Thoracic aorta (tissue), 2 donors: ENCODE measurements around the gene ITGBL1. TPM values are rescaled to one million over a fixed set of nuclear protein-coding genes. Genes with fewer than 3 reads are reported as not detected.

Source experiments
- ATAC-seq: fragments of 150-250 bp; one replicate; pipeline ENCODE4 v1.8.0; 2017; ENCODE audit warnings: low read depth; ENCODE audit not compliant: insufficient number of reproducible peaks, low FRiP score
- DNase-seq: peaks from one replicate; pipeline ENCODE4 v3.0.0-alpha.2; 2020; ENCODE audit warnings: low spot score
- H3K27ac ChIP-seq, 2 donors: fragments of 200-600 bp; sonication (generic); 1 replicate in 1 of 2; 2 replicates in 1 of 2; pipeline ENCODE4 v1.5.1; 2016; ENCODE audit warnings: mild to moderate bottlenecking in 2 of 2, moderate library complexity in 2 of 2
- H3K27me3 ChIP-seq: fragments of 200-600 bp; sonication (generic); replicated peaks from 2 replicates; pipeline ENCODE4 v1.6.0; 2016; ENCODE audit warnings: mild to moderate bottlenecking; ENCODE audit not compliant: insufficient read depth
- H3K36me3 ChIP-seq: fragments of 200-600 bp; sonication (generic); one replicate; pipeline ENCODE4 v1.5.1; 2016
- H3K4me1 ChIP-seq, 2 donors: fragments of 200-600 bp; sonication (generic); 1 replicate in 1 of 2; 2 replicates in 1 of 2; pipeline versions ENCODE4 v1.5.1 to v1.6.0; 2016; ENCODE audit warnings: low read depth in 2 of 2, mild to moderate bottlenecking in 1 of 2; ENCODE audit not compliant: control insufficient read depth in 1 of 2
- H3K4me3 ChIP-seq: fragments of 200-600 bp; sonication (generic); 2 replicates; pipeline ENCODE4 v1.5.1; 2016; ENCODE audit warnings: mild to moderate bottlenecking
- H3K9me3 ChIP-seq: fragments of 200-600 bp; sonication (generic); 2 replicates; pipeline ENCODE4 v1.5.1; 2016
- total RNA-seq, 2 donors: library from RNA; depleted of rRNA; stranded (reverse); fragments of >200 nt; gene quantifications; one replicate each; pipeline versions ENCODE4 v1.1.0 to v1.2.3, GENCODE V29; 2016
- TF ChIP-seq, protein P1 (sequence below): fragments of 200-600 bp; sonication (generic); IDR thresholded peaks from one replicate; pipeline ENCODE4 v1.5.1; 2019; ENCODE audit warnings: antibody characterized with exemption

ITGBL1 gene
- total RNA-seq, 2 donors from 2014 or later: 179 to 224 TPM

DNA sequence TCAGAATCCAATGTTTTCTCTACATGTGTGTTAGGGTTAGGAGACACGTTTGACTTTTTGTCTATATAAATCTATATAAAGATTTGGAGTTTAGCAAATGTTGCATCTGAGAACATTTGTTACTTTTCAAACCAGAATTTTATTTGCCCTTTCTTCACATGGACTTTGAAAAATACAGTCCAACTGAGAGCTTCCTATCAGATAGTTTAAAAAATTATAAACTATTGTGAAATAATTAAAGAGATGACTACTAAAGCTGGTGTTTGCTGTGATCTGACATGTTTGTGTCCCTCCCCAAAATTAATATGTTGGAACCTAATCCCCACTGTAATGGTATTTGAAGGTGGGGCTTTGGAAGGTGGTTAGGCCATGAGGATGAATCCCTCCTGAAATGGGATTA lies 297.1 kb downstream of the ITGBL1 start:
- TF ChIP-seq, protein P1, sequence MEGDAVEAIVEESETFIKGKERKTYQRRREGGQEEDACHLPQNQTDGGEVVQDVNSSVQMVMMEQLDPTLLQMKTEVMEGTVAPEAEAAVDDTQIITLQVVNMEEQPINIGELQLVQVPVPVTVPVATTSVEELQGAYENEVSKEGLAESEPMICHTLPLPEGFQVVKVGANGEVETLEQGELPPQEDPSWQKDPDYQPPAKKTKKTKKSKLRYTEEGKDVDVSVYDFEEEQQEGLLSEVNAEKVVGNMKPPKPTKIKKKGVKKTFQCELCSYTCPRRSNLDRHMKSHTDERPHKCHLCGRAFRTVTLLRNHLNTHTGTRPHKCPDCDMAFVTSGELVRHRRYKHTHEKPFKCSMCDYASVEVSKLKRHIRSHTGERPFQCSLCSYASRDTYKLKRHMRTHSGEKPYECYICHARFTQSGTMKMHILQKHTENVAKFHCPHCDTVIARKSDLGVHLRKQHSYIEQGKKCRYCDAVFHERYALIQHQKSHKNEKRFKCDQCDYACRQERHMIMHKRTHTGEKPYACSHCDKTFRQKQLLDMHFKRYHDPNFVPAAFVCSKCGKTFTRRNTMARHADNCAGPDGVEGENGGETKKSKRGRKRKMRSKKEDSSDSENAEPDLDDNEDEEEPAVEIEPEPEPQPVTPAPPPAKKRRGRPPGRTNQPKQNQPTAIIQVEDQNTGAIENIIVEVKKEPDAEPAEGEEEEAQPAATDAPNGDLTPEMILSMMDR: no peak
- no peak for DNase-seq
- H3K4me1 ChIP-seq: no peaks in the 10 kb centered on the region
- no peaks in the 10 kb centered on the region for H3K36me3 ChIP-seq
- no peak overlapping the region for H3K27ac ChIP-seq
- no peak for ATAC-seq
- no peaks in the 10 kb centered on the region for H3K27me3 ChIP-seq
- no peak overlapping the region for H3K4me3 ChIP-seq
- no peaks in the 10 kb centered on the region for H3K9me3 ChIP-seq

DNA sequence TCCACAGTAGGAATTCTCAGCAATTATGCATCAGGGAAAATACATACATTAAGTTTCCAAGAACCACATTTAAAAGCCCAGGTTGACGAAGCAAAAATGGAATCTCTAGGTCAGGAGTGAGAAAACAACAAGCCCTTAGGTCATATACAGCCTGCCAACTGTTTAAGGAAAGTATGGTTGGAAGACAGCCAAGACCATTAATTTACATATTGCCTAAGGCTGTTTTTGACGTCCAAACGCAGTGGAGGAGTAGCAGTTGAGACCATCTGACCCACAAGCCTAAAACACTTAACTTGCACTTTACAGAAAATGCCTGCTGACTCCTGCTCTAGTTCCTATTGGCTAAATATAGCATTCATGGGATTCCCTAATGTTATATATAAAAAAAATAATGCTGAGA lies 299.0 kb downstream of the ITGBL1 start:
- Histone ChIP-seq H3K36me3 (no peaks in the 10 kb centered on the region), H3K4me1 (no peaks in the 10 kb centered on the region), H3K9me3 (no peaks in the 10 kb centered on the region), H3K4me3 (no peak overlapping the region), H3K27me3 (no peaks in the 10 kb centered on the region), H3K27ac (no peak overlapping the region)
- TF ChIP-seq, protein P1: no peak
- no peak for DNase-seq
- ATAC-seq: no peak

DNA sequence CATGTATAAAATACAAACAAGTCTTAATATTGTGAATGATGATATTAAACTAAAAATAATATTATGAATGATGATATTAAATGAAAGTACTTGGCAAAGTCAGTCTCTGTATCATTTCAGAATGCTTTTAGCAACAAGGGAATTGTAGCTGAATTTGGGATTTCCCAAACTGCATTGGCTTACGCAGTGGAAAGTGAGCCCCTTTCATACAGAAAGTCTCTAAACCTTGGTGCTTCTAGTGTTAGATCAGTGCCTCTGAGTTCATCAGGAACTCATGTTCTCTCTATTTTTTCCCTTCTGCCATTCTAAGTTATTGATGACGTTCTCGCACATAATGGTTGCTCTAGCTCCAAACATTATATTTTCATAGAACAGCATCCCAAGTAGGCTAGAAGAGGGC lies 300.0 kb downstream of the ITGBL1 start:
- Histone ChIP-seq H3K27ac (no peak overlapping the region), H3K36me3 (no peaks in the 10 kb centered on the region), H3K9me3 (no peaks in the 10 kb centered on the region), H3K27me3 (no peaks in the 10 kb centered on the region), H3K4me1 (no peaks in the 10 kb centered on the region), H3K4me3 (no peak overlapping the region)
- DNase-seq (no peak), ATAC-seq (no peak)
- TF ChIP-seq, protein P1: no peak

DNA sequence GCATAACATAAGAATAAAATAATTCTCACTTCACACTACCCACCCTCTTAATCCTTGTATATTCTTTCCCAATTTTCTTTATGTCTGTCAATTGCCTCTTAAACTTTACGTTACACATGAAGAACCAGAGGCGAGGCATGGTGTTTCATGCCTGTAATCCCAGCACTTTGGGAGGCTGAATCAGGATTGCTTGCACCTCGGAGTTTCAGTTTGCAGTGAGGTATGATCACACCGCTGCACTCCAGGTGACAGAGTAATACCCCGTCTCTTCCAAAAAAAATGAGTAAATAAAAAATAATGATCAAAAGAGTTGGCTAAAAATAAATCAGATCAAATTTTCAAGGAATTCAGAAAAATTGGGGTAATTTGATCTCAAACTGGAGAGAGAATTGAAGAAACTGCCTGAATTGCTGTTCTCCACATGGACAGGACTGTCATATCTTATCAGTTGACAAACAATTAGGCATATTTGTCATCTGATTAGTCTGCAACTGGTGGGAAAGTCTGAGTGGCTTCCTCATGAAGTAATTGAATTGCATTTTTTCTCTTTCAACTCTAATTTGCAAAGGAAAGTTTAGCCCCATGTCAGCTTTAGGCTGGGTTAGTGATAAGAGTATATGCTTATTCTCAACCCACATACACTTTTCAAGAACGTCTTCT lies 302.9 kb downstream of the ITGBL1 start:
- no peak for DNase-seq
- TF ChIP-seq, protein P1: no peak
- H3K36me3 ChIP-seq: no peaks in the 10 kb centered on the region
- no peak overlapping the region for H3K4me3 ChIP-seq
- ATAC-seq: no peak
- no peaks in the 10 kb centered on the region for H3K4me1 ChIP-seq
- no peak overlapping the region for H3K27ac ChIP-seq
- no peaks in the 10 kb centered on the region for H3K27me3 ChIP-seq
- H3K9me3 ChIP-seq: no peaks in the 10 kb centered on the region

DNA sequence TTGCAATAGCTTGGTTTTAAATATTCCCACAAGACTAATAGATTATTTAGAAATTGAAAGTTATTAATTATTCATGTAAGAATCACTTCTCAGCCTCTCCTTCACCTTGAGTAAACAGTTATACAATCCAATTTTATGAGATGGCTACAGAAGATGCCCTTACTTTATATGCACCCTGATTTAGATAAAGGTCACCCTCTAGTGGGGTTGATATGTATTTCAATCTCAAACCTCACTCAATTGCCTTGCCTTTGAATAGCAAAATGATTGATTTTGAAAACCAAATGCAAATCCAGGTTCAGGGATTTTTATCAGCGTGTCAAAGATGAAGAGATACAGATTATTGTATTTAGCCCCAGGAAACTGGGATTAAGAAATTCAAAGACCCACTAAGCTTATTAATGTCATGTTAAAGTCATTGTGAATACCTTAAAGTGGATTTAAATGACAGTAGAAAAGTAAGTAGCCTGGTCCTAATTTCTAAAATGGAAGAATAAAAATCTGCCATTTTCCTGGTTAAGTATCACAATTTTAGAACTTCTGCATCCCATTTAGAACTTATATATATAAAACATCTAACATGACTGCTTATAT lies 305.1 kb downstream of the ITGBL1 start:
- no peak for DNase-seq
- Histone ChIP-seq H3K27ac (no peak overlapping the region), H3K27me3 (no peaks in the 10 kb centered on the region), H3K36me3 (no peaks in the 10 kb centered on the region), H3K4me1 (no peaks in the 10 kb centered on the region), H3K4me3 (no peak overlapping the region), H3K9me3 (no peaks in the 10 kb centered on the region)
- no peak for ATAC-seq
- TF ChIP-seq, protein P1: no peak
